Neural crest cell (in vitro differentiated cells): Measurements from ENCODE around the gene AAK1. TPM values are rescaled to one million over a fixed set of nuclear protein-coding genes. Genes with fewer than 3 reads are reported as not detected.
"Not testable (repeated sequence)": the region's sequence is repeated elsewhere in the genome, so short reads cannot be mapped to it uniquely, and the experiment has no call there.

Experiments
- DNase-seq: peaks from one replicate; pipeline ENCODE4 v3.0.0; 2021; ENCODE audit warnings: low read depth, mixed read lengths, low spot score
- H3K27ac Mint-ChIP-seq: one replicate; pipeline ENCODE4 v1.8.0; 2021; ENCODE audit warnings: mild to moderate bottlenecking, mixed read lengths; ENCODE audit not compliant: unreplicated experiment
- H3K27me3 Mint-ChIP-seq: 2 replicates; pipeline ENCODE4 v1.8.0; 2021; ENCODE audit warnings: low read depth, mild to moderate bottlenecking, mixed read lengths
- H3K36me3 Mint-ChIP-seq: 2 replicates; pipeline ENCODE4 v1.8.0; 2021; ENCODE audit warnings: low read depth, mild to moderate bottlenecking, mixed read lengths
- H3K4me1 Mint-ChIP-seq: 2 replicates; pipeline ENCODE4 v1.8.0; 2021; ENCODE audit warnings: mixed read lengths
- H3K4me3 Mint-ChIP-seq: one replicate; pipeline ENCODE4 v1.8.0; 2021; ENCODE audit warnings: mild to moderate bottlenecking, mixed read lengths
- H3K9me3 Mint-ChIP-seq: 2 replicates; pipeline ENCODE4 v1.8.0; 2021; ENCODE audit warnings: mixed read lengths
- total RNA-seq: library from RNA; stranded (reverse); gene quantifications from 2 replicates; pipeline ENCODE4 v1.2.1, GENCODE V29; 2021
- TF ChIP-seq, protein P1 (sequence below): fragments of 200-600 bp; sonication (generic); conservative IDR thresholded peaks from 2 replicates; pipeline ENCODE4 v1.5.0; 2021; ENCODE audit warnings: antibody characterized with exemption, mild to moderate bottlenecking

AAK1 gene
- total RNA-seq, 1 donor from 2014 or later = 38.8 TPM

DNA sequence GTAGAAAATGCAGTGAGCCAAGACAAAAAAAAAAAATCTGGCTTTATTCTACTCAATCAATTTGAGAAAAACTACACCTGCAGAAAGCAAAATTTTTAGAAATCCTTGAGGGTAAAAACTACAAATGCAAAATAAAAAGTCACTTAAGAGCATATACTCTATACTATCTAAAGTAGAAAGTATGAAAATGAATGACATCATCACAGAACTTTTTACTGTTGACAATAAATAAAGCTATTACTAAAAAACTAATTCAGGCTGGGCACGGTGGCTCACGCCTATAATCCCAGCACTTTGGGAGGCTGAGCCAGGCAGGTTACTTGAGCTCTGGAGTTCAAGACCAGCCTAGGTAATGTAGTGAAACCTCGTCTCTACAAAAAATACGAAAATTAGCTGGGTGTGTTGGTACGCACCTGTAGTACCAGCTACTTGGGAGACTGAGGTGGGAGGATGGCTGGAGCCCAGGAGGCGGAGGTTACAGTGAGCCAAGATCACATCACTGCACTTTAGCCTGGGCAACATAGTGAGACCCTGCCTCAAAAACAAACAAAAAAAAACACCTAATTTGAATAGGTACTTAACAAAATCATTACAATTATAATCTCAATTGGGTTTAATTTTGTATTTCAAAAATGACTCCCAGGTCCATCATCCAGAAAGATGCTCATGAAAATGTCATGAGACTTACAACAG, 213.9 kb downstream of the AAK1 start:
- H3K4me1 Mint-ChIP-seq = peaks cover 2% of the 10 kb centered on the region
- no peak overlapping the region for H3K4me3 Mint-ChIP-seq
- no peak for DNase-seq
- no peak overlapping the region for H3K27ac Mint-ChIP-seq
- TF ChIP-seq, protein P1, sequence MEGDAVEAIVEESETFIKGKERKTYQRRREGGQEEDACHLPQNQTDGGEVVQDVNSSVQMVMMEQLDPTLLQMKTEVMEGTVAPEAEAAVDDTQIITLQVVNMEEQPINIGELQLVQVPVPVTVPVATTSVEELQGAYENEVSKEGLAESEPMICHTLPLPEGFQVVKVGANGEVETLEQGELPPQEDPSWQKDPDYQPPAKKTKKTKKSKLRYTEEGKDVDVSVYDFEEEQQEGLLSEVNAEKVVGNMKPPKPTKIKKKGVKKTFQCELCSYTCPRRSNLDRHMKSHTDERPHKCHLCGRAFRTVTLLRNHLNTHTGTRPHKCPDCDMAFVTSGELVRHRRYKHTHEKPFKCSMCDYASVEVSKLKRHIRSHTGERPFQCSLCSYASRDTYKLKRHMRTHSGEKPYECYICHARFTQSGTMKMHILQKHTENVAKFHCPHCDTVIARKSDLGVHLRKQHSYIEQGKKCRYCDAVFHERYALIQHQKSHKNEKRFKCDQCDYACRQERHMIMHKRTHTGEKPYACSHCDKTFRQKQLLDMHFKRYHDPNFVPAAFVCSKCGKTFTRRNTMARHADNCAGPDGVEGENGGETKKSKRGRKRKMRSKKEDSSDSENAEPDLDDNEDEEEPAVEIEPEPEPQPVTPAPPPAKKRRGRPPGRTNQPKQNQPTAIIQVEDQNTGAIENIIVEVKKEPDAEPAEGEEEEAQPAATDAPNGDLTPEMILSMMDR = no peak
- H3K9me3 Mint-ChIP-seq = no peaks in the 10 kb centered on the region
- no peaks in the 10 kb centered on the region for H3K27me3 Mint-ChIP-seq
- no peaks in the 10 kb centered on the region for H3K36me3 Mint-ChIP-seq

DNA sequence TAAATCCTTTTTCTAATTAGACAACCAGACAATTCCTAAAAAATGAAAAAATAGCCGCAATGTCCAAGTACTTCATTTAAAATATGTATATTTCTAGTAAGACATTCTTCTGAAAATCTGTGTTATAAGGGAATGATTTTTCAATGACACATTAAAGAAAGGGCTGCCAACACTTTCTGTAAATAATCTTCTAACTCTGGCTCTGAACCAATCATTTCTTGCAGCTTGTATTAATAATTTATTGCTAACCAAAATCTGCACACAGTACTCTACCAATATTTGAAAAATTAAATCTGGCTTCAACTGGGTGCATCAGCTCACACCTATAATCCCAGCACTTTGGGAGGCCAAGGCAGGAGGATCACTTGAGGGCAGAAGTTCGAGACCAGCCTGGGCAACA, 214.6 kb downstream of the AAK1 start:
- no peaks in the 10 kb centered on the region for H3K4me1 Mint-ChIP-seq
- H3K4me3 Mint-ChIP-seq = no peak overlapping the region
- H3K9me3 Mint-ChIP-seq = no peaks in the 10 kb centered on the region
- TF ChIP-seq, protein P1 = no peak
- no peak overlapping the region for H3K27ac Mint-ChIP-seq
- no peaks in the 10 kb centered on the region for H3K36me3 Mint-ChIP-seq
- DNase-seq = no peak
- H3K27me3 Mint-ChIP-seq = no peaks in the 10 kb centered on the region

DNA sequence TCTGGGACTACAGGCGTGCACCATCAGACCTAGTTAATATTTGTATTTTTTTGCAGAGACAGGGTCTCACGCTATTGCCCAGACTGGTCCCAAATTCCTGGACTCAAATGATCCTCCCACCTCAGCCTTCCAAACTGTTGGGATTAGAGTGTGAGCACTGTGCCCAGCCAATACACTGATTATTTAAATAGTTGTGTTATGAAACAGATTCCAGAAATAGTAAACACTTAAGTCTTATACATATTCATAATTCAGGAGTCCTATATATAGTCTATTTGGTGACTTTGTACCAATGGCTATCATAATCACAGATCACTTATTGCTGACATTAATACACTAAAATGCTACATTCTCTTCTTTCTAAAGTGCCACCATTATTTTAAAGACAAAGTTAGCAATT, 219.1 kb downstream of the AAK1 start:
- peaks cover 2% of the 10 kb centered on the region for H3K36me3 Mint-ChIP-seq
- no peak overlapping the region for H3K4me3 Mint-ChIP-seq
- H3K27ac Mint-ChIP-seq = no peak overlapping the region
- H3K4me1 Mint-ChIP-seq = no peaks in the 10 kb centered on the region
- DNase-seq = no peak
- H3K9me3 Mint-ChIP-seq = no peaks in the 10 kb centered on the region
- no peaks in the 10 kb centered on the region for H3K27me3 Mint-ChIP-seq
- TF ChIP-seq, protein P1 = no peak

DNA sequence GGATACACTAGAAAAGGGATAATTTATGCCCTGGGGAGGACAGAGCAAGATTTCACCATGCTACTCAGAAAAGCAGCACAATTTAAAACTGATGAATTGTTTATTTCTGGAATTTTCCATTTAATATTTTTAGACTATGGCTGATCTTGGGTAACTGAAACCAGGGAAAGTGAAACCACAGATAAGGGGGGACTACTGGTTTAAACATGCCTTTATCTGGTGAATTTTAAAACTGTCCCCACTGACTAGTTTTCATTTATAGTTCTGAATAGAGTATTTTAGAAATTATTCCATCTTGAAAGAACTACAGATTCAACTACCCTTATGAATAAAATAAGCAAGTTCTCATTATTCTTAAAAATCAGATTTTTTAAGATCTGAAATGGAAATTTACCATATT, 221.3 kb downstream of the AAK1 start:
- H3K27ac Mint-ChIP-seq = no peak overlapping the region
- H3K9me3 Mint-ChIP-seq = no peaks in the 10 kb centered on the region
- DNase-seq = no peak
- TF ChIP-seq, protein P1 = no peak
- H3K4me1 Mint-ChIP-seq = no peaks in the 10 kb centered on the region
- H3K27me3 Mint-ChIP-seq = no peaks in the 10 kb centered on the region
- H3K36me3 Mint-ChIP-seq = peaks cover 5% of the 10 kb centered on the region
- H3K4me3 Mint-ChIP-seq = no peak overlapping the region

DNA sequence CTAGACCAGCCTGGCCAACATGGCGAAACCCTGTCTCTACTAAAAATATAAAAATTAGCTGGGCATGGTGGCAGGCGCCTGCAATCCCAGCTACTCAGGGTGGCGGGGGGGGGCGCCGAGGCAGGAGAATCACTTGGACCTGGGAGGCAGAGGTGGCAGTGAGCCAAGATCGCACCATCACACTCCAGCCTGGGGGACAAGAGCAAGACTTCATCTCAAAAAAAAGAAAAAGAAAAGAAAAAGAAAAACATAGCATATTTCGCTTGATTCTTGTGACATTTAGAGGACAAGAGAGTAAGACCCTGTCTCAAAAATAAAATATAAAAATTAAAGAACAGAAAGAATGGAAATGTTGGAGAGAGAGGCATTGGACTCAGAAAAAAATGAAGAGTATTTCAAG, 224.4 kb downstream of the AAK1 start:
- DNase-seq, H3K4me3 Mint-ChIP-seq, H3K36me3 Mint-ChIP-seq, H3K27ac Mint-ChIP-seq, H3K4me1 Mint-ChIP-seq, H3K27me3 Mint-ChIP-seq, H3K9me3 Mint-ChIP-seq: not testable (repeated sequence)

DNA sequence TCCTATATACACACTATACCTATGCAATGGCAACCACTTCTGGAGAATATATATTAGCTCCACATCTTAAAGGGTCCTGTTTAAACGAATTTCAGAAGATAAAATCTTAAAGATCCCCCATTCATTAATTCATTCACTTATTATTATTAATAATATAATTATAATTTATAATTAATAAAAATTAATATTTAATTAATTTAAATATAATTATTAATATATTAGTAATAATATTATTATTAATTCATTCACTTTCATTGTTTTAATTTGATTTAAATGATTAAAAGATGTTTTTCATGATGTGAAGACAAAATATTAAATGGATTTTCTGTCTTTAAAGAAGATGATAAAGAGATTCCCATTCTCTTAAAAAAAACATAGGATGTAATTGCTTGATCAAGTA, 227.4 kb downstream of the AAK1 start:
- no peak for DNase-seq
- Mint-ChIP-seq H3K36me3 (peaks cover 5% of the 10 kb centered on the region), H3K27ac (no peak overlapping the region), H3K9me3 (no peaks in the 10 kb centered on the region), H3K4me1 (no peaks in the 10 kb centered on the region), H3K4me3 (no peak overlapping the region), H3K27me3 (no peaks in the 10 kb centered on the region)
- TF ChIP-seq, protein P1 = no peak

Other genes starting within 250 kb of the AAK1 start
- gene NFU1, start 206.3 kb downstream of the AAK1 start, total RNA-seq = 41.8 and 42.7 TPM in 2 replicates
- gene ANXA4, start 98.4 kb upstream of the AAK1 start, total RNA-seq = 4.9 and 6.6 TPM in 2 replicates
- gene GMCL1, start 185.9 kb upstream of the AAK1 start, total RNA-seq = 19.3 and 21.6 TPM in 2 replicates